A549 (cell line): ENCODE results near the gene TGFB3. TPM values are rescaled to one million over a fixed set of nuclear protein-coding genes. Genes with fewer than 3 reads are reported as not detected.

Source experiments
- ATAC-seq, 2 experiments: fragments of 200-7000 bp in 1 of 2; fragments of >200 bp in 1 of 2; cut with Nextera tagmentation in 1 of 2; cut with Tn5 transposase in 1 of 2; 3 replicates each; pipeline versions ENCODE4 v1.8.0 to v1.9.1; 2018 to 2020; ENCODE audit warnings: mild to moderate bottlenecking in 1 of 2, moderate library complexity in 1 of 2
- CTCF ChIA-PET: fragments of 300-600 bp; sonication (Branson Sonifier 250); formaldehyde crosslinking; extraction: SDS; loops from one replicate; lab custom pipeline; 2021; ENCODE audit warnings: antibody characterized with exemption, inconsistent platforms; lab: Yijun Ruan, JAX
- POLR2A ChIA-PET: fragments of 350-600 bp; formaldehyde crosslinking; extraction: SDS; loops from one replicate; lab custom pipeline; 2021; ENCODE audit warnings: antibody characterized with exemption, inconsistent platforms; lab: Yijun Ruan, JAX
- DNase-seq, 2 experiments: peaks; one replicate each; pipeline versions ENCODE4 v3.0.0 to v3.0.0-alpha.2; 2011 to 2016; ENCODE audit warnings: low read depth in 1 of 2, low spot score in 1 of 2
- FAIRE-seq: peaks from 2 replicates; lab custom pipeline; 2011; peaks lifted over from hg19 to GRCh38; lab: Jason Lieb, UNC
- H3K27ac ChIP-seq, 2 experiments: fragments of >200 bp; sonication (Bioruptor Twin); formaldehyde crosslinking; 3 replicates each; pipeline ENCODE4 v1.5.1; 2016 to 2017
- H3K4me1 ChIP-seq: fragments of >200 bp; sonication (Bioruptor Twin); formaldehyde crosslinking; 3 replicates; pipeline ENCODE4 v1.6.1; 2016
- H3K4me2 ChIP-seq: fragments of >200 bp; sonication (Bioruptor Twin); formaldehyde crosslinking; 3 replicates; pipeline ENCODE4 v1.6.1; 2016
- H3K4me3 ChIP-seq: fragments of >200 bp; sonication (Bioruptor Twin); formaldehyde crosslinking; 3 replicates; pipeline ENCODE4 v1.5.1; 2016
- H3K9me3 ChIP-seq: fragments of >200 bp; sonication (Bioruptor Twin); formaldehyde crosslinking; 3 replicates; pipeline ENCODE4 v1.6.1; 2016
- CEBPB ChIP-seq, 2 experiments: fragments of >200 bp in 1 of 2; sonication (Bioruptor Twin) in 1 of 2; formaldehyde crosslinking in 1 of 2; IDR thresholded peaks; 2 replicates each; pipeline ENCODE4 v1.6.1; 2012 to 2016
- CHD4 ChIP-seq: fragments of 200-600 bp; sonication (generic); IDR thresholded peaks from 2 replicates; pipeline ENCODE4 v1.6.1; 2016; ENCODE audit warnings: antibody characterized with exemption, mild to moderate bottlenecking, borderline replicate concordance
- ELK1 ChIP-seq: fragments of 150-350 bp; IDR thresholded peaks from 2 replicates; pipeline ENCODE4 v1.6.1; 2014; ENCODE audit warnings: low read depth, mild to moderate bottlenecking, low read length
- FOSL2 ChIP-seq, 2 experiments: fragments of 450-650 bp in 1 of 2; fragments of >200 bp in 1 of 2; sonication (Bioruptor Twin) in 1 of 2; formaldehyde crosslinking; IDR thresholded peaks; 2 replicates each; pipeline versions ENCODE4 v1.5.0 to v1.6.1; 2016 to 2020; ENCODE audit warnings: mild to moderate bottlenecking in 1 of 2, moderate library complexity in 1 of 2
- FOXS1 ChIP-seq: fragments of 250-450 bp; sonication (Bioruptor Pico); IDR thresholded peaks from 2 replicates; pipeline ENCODE4 v1.5.0; 2020; ENCODE audit warnings: mild to moderate bottlenecking, moderate library complexity
- HDAC2 ChIP-seq: fragments of 200-600 bp; sonication (generic); IDR thresholded peaks from 2 replicates; pipeline ENCODE4 v1.6.1; 2016
- HES2 ChIP-seq: fragments of >200 bp; sonication (Bioruptor Twin); formaldehyde crosslinking; IDR thresholded peaks from 2 replicates; pipeline ENCODE4 v1.6.1; 2016
- JUNB ChIP-seq: fragments of >200 bp; sonication (Bioruptor Twin); formaldehyde crosslinking; IDR thresholded peaks from 2 replicates; pipeline ENCODE4 v1.6.1; 2016
- KDM5A ChIP-seq: fragments of 200-600 bp; sonication (generic); IDR thresholded peaks from 2 replicates; pipeline ENCODE4 v1.6.1; 2016; ENCODE audit warnings: antibody characterized with exemption, mild to moderate bottlenecking
- MAFK ChIP-seq: fragments of 450-650 bp; IDR thresholded peaks from 2 replicates; pipeline ENCODE4 v1.6.1; 2014; ENCODE audit not compliant: partially characterized antibody
- RAD21 ChIP-seq, 2 experiments: fragments of >200 bp in 1 of 2; sonication (Bioruptor Twin) in 1 of 2; formaldehyde crosslinking in 1 of 2; IDR thresholded peaks in 1 of 2; conservative IDR thresholded peaks in 1 of 2; 2 replicates in 1 of 2; 3 replicates in 1 of 2; pipeline ENCODE4 v1.6.1; 2012 to 2018; ENCODE audit warnings: inconsistent platforms in 1 of 2
- RARB ChIP-seq: fragments of 250-450 bp; sonication (Bioruptor Pico); IDR thresholded peaks from 2 replicates; pipeline ENCODE4 v1.8.0; 2021; ENCODE audit warnings: mild to moderate bottlenecking, moderate library complexity
- REST ChIP-seq: fragments of 200-600 bp; sonication (generic); IDR thresholded peaks from 2 replicates; pipeline ENCODE4 v1.6.1; 2016; ENCODE audit warnings: antibody characterized with exemption, mild to moderate bottlenecking, moderate library complexity
- RFX5 ChIP-seq: fragments of 450-650 bp; IDR thresholded peaks from 2 replicates; pipeline ENCODE4 v1.7.1; 2014; ENCODE audit warnings: antibody characterized with exemption, mild to moderate bottlenecking, moderate library complexity
- SMC3 ChIP-seq: fragments of >200 bp; sonication (Bioruptor Twin); formaldehyde crosslinking; IDR thresholded peaks from 3 replicates; pipeline ENCODE4 v1.6.1; 2018; ENCODE audit warnings: inconsistent platforms
- WGBS: methylation state at CpG from one replicate; pipeline ENCODE4 v1.1.6; 2017; ENCODE audit errors: missing lambda C conversion rate; 5-methylcytosine and 5-hydroxymethylcytosine counted together
- polyA plus RNA-seq, 4 experiments: library from polyadenylated mRNA; depleted of rRNA in 3 of 4; stranded (reverse); fragments of >200 nt; fragmentation: RNase III in 1 of 4; extraction: RNeasy Plus Mini Kit Qiagen cat#74134 plus additional on column Dnase treatment in 1 of 4; gene quantifications; 2 replicates in 3 of 4; 3 replicates in 1 of 4; pipeline ENCODE4 v1.2.3, GENCODE V29; 2011 to 2017

TGFB3 gene
- polyA plus RNA-seq, 2 of the 4 experiments (the other 2 are of a cell fraction) = 1.3 to 2.0 TPM

GRCh38 chr14:75977582-75977943, 4.2 kb downstream of the TGFB3 start:
- no peak for ATAC-seq
- H3K4me2 ChIP-seq = peak overlapping the region; percentile 36; the same call in 1 of the 3 replicates
- ChIA-PET CTCF (interaction anchor here (0.6 to 14.3 kb wide), 8 partner anchors 13 to 400 kb away, joined by 3 to 448 read pairs (median 5); no protein-coding TSS in a partner anchor), POLR2A (no interaction called here)
- no peak for DNase-seq
- no peaks in the 10 kb centered on the region for H3K9me3 ChIP-seq
- no peak overlapping the region for H3K27ac ChIP-seq
- 51% methylated on average over 3 of the region's 3 CpGs for WGBS
- TF ChIP-seq HDAC2 = no peak
- TF ChIP-seq CEBPB (IDR thresholded peaks at IDR 0.05) = peak; percentile 37 to 42; a peak in 1 of 4 replicates
- no peak overlapping the region for H3K4me3 ChIP-seq
- H3K4me1 ChIP-seq = peaks cover 18% of the 10 kb centered on the region; the same call in 2 of the 3 replicates
- FAIRE-seq = no peak

- WGBS = 68% methylated on average over 8 of the region's 8 CpGs
- H3K4me2 ChIP-seq = peak overlapping the region; percentile 36; the same call in 1 of the 3 replicates
These were observed 4.8 kb downstream of the TGFB3 start for GRCh38 chr14:75976826-75977581.

GRCh38 chr14:75972801-75973421, 8.9 kb downstream of the TGFB3 start:
- no peak overlapping the region for H3K27ac ChIP-seq
- no peak overlapping the region for H3K4me3 ChIP-seq
- FAIRE-seq (no peak), ATAC-seq (no peak), DNase-seq (no peak)
- no peaks in the 10 kb centered on the region for H3K9me3 ChIP-seq
- peaks cover 11% of the 10 kb centered on the region; the same call in 2 of the 3 replicates for H3K4me1 ChIP-seq
- POLR2A ChIA-PET = no interaction called here
- TF ChIP-seq RARB (no peak), KDM5A (no peak), RFX5 (no peak), REST (no peak), JUNB (no peak), RAD21 (conservative IDR thresholded peaks at IDR 0.05 in 1 of 2, IDR thresholded peaks at IDR 0.05 in 1 of 2) (no peak), SMC3 (no peak), HES2 (no peak), FOSL2 (IDR thresholded peaks at IDR 0.05) (no peak), FOSL2 (CRISPR knock-in tag; IDR thresholded peaks at IDR 0.05) (no peak), MAFK (no peak), FOXS1 (no peak), HDAC2 (no peak), ELK1 (no peak)
- CTCF ChIA-PET = interaction anchor here (1.6 to 14.3 kb wide), 4 partner anchors 9 to 395 kb away, joined by 3 to 448 read pairs (median 12); partner anchors contain the start of gene TGFB3
- WGBS = 67% methylated on average over 7 of the region's 7 CpGs
- no peak overlapping the region for H3K4me2 ChIP-seq

More at GRCh38 chr14:75976826-75977581, 4.8 kb downstream of the TGFB3 start:
- ATAC-seq (no peak), FAIRE-seq (no peak), DNase-seq (no peak)
- peaks cover 18% of the 10 kb centered on the region; the same call in 2 of the 3 replicates for H3K4me1 ChIP-seq
- ChIA-PET CTCF (interaction anchor here (0.6 to 14.3 kb wide), 8 partner anchors 12 to 400 kb away, joined by 3 to 448 read pairs (median 4); no protein-coding TSS in a partner anchor), POLR2A (no interaction called here)
- no peak for TF ChIP-seq CHD4
- TF ChIP-seq RAD21 (conservative IDR thresholded peaks at IDR 0.05 in 1 of 2, IDR thresholded peaks at IDR 0.05 in 1 of 2) = 0 out of 5 replicates have a peak, but pooled peaks of 1 of the 2 experiments have one; percentile 6
- no peak overlapping the region for H3K4me3 ChIP-seq
- peak overlapping the region in 1 of 2 experiments; percentile 1; a peak in 1 of 6 replicates for H3K27ac ChIP-seq
- H3K9me3 ChIP-seq = no peaks in the 10 kb centered on the region
